HFF-Myc (cell line): Measurements from ENCODE around the gene ROM1.

Experiments used
- DNase-seq: peaks from one replicate; pipeline ENCODE4 v3.0.0-alpha.2; 2011; ENCODE audit warnings: low read depth; ENCODE audit errors: extremely low read depth
- H3K4me3 ChIP-seq: replicated peaks from 2 replicates; pipeline ENCODE4 v1.5.1; 2011; ENCODE audit warnings: low read depth, mild to moderate bottlenecking, control low read depth, low read length
- TF ChIP-seq, protein P1 (sequence below): IDR thresholded peaks from 2 replicates; pipeline ENCODE4 v1.5.1; 2012; ENCODE audit warnings: mild to moderate bottlenecking, low read depth, low read length, control low read depth; ENCODE audit errors: missing control alignments

ROM1 gene

DNA sequence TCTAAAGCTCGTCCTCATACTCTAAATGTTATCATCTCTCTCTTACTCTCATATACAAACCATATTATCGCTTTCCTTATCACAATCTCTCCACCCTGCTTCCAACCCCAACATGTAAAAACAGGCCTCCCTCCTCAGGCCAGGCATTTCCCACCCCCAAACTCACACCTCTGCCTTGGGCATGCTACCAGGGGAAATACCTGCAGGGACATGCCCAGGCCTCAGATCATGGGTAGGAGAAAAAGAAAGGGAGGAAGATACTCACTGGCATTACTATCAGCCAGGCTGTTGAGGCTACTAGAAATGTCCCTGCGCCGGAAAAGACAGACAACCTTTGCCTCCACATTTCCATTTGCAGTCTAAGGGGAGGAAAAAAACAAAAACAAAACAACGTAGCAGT, 13.2 kb upstream of the ROM1 start:
- peak overlapping the region; percentile 92 for H3K4me3 ChIP-seq
- DNase-seq = no peak
- TF ChIP-seq, protein P1, sequence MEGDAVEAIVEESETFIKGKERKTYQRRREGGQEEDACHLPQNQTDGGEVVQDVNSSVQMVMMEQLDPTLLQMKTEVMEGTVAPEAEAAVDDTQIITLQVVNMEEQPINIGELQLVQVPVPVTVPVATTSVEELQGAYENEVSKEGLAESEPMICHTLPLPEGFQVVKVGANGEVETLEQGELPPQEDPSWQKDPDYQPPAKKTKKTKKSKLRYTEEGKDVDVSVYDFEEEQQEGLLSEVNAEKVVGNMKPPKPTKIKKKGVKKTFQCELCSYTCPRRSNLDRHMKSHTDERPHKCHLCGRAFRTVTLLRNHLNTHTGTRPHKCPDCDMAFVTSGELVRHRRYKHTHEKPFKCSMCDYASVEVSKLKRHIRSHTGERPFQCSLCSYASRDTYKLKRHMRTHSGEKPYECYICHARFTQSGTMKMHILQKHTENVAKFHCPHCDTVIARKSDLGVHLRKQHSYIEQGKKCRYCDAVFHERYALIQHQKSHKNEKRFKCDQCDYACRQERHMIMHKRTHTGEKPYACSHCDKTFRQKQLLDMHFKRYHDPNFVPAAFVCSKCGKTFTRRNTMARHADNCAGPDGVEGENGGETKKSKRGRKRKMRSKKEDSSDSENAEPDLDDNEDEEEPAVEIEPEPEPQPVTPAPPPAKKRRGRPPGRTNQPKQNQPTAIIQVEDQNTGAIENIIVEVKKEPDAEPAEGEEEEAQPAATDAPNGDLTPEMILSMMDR = no peak

DNA sequence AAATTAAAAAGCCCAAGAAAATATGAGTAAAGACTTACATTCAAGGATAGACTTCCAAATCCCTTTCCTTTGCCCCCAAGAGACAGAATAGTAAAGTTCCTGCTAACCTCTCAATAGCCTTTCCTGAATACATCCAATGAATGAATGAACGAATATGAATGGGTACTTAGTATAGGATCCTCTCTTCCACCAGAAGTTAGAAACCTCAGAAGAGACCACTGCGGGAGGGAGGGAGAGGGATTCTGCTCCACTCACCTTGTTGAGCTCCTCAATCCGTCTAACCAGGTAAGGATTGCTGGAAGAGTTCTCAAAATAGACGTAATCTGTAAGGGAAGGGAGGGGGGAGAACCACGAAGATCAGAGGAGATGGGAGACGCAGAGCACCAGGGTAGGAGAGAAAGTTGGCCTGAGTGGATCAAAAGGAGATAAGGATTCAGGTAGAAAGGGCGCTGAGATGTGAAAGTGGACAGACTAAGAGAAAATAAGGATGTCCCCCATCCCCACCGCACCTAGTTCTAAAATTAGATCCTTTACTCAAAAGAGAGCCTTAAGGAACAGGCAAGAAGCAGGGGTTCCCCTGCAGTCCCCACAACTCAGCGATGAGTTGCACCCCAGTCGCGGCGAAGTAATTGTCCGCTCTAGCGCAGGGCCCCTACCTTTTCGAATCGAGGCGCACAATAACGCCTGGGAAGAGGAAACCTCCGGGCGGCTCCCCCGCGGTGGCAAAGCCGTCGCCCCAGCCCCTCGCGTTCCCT, 12.5 kb upstream of the ROM1 start:
- no peak for DNase-seq
- peak overlapping the region; percentile 92 for H3K4me3 ChIP-seq
- TF ChIP-seq, protein P1 = no peak

DNA sequence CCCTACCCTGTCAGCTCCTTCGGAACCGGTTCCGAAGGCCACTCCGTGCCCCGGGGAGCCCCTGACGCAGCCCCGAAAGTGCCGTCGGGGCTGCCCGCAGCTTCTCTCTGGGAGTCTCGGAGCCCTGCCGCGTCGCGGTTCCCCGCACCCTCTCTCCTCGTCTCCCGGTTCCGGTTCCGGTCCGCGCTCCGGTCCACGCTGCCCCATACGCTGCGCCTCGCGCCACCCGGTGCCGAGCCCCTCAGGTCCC, 12.0 kb upstream of the ROM1 start:
- peak overlapping the region; percentile 92 for H3K4me3 ChIP-seq
- TF ChIP-seq, protein P1 = no peak
- DNase-seq = no peak

DNA sequence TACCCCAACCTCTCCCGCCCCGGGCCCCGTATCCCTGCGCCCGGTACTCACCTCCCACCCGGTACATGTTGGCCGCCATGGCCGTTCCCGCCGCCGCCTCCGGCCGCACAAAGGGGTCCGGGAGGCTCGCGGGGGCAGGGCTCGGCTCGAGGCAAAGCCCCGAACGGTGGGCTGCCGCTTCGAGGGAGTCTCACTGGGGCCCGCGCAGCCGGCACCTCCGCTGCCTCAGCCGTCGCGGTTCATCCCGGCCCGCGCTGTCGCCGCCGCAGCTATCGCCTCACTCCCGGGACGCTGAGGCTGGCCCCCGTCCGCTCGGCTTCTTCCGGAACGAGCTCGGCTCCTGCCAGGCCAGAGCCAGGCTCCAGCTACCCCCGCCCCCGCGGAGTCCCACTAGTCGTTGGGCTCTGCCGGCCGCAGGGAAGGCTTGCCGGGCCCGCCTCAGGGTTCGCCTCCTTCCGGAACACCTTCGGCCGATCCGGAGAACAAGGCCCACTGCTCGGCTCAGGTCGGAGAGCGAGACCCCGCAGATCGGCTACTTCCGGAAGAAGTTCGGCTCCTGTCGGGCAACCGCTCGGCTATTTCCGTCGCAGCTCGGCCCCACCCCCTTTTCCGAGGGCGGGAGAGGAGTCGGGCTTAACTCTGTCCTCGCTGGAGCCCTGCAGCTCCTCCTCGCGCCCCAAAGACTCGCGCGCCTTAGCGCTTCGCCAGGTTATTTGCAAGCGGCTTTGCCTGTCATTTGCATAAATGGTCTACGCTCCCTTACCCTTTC, 11.5 kb upstream of the ROM1 start, which contains the start of gene MTA2:
Gene MTA2, minus strand, starts transcription at position 494 of the 769 bp plus-strand sequence. Its CDS starts 415 bp downstream, at position 79.
- H3K4me3 ChIP-seq = peak within 1 kb of the TSS; percentile 92
- TF ChIP-seq, protein P1 = no peak
- peak; percentile 93 for DNase-seq

DNA sequence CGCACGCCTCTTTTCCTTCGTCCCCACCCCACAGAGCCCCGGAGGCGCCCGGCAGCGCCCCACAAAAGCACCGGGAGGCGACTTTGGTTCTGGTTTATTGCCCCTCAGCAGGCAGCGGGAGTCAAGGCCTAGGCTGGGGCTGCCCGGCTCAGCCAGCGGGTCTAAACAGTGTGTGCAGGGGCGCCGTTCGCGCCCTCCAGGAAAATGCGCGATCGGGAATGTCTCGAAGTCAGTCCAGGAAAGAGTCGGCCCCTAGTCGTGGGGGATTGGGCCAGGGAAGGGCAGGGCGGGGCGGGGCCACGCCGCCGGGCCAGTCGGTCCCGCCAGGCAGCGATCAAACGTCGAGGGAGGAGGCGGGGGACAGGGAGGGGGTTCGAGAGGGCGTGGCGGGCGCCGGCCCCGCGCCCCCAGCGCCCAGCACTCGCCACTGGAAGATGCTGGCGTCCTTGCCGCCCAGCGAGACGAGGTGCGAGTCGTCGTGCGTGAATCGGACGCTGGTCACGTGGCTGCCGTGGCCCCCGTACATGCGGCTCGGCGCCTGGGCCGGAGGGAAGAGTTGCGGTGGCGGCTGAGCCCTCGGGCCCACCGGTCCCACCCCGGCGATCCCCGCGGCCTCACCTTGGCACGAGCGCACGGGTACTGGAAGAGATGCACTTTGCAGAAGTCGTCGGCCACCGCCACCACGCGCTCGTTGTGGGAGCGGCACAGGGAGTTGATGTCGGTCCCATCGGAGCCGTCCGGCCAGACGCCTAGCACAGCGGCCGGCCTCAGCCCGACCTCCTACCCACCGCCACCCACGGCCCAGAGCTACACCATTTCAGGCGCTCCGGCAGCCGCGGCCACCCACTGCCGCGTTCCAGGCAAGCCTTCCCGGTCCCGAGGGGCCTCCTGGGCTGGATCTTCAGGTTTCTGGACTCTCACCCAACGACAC, 10.7 kb upstream of the ROM1 start:
- DNase-seq = no peak
- peak overlapping the region; percentile 92 for H3K4me3 ChIP-seq
- TF ChIP-seq, protein P1 = no peak

DNA sequence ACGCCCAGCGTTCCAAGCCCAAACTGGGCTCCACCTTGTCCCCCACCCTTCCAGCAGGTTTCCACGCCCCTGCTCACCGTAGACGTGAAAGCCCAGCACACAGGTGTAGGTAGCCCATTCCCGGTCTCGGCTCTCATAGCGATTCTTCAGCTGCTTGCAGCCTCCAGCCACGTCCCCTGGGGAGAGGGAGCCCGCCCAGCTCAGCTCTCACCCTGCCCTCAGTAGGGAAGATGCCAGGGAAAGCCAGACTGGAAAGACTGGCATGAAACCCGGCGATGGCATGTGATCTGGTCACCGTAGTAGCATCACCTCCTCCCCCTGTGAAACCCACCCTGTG, 10.0 kb upstream of the ROM1 start:
- DNase-seq = no peak
- H3K4me3 ChIP-seq = peak overlapping the region; percentile 92
- TF ChIP-seq, protein P1 = no peak
